ENCODE measurements around the gene QRICH1. TPM values are rescaled to one million over a fixed set of nuclear protein-coding genes. Genes with fewer than 3 reads are reported as not detected.

The QRICH1 gene
- total RNA-seq, 1 experiment from 2014 or later = 94.5 TPM

GRCh38 chr3:49100046-49100615 is 6.3 kb upstream of the QRICH1 start:
- H3K27ac ChIP-seq = no peak overlapping the region
- H3K4me3 ChIP-seq = no peak overlapping the region
- no peak for DNase-seq
- H3K36me3 ChIP-seq = peaks cover 30% of the 10 kb centered on the region
- no peaks in the 10 kb centered on the region for H3K4me1 ChIP-seq
- no peaks in the 10 kb centered on the region for H3K9me3 ChIP-seq (replicated peaks)
- H3K27me3 ChIP-seq = no peaks in the 10 kb centered on the region

- Histone ChIP-seq H3K4me3 (no peak overlapping the region), H3K4me1 (no peaks in the 10 kb centered on the region), H3K27me3 (no peaks in the 10 kb centered on the region), H3K27ac (no peak overlapping the region), H3K36me3 (peaks cover 30% of the 10 kb centered on the region), H3K9me3 (replicated peaks) (no peaks in the 10 kb centered on the region)
- no peak for DNase-seq
Measured at GRCh38 chr3:49098910-49099630, 5.2 kb upstream of the QRICH1 start.

DNA sequence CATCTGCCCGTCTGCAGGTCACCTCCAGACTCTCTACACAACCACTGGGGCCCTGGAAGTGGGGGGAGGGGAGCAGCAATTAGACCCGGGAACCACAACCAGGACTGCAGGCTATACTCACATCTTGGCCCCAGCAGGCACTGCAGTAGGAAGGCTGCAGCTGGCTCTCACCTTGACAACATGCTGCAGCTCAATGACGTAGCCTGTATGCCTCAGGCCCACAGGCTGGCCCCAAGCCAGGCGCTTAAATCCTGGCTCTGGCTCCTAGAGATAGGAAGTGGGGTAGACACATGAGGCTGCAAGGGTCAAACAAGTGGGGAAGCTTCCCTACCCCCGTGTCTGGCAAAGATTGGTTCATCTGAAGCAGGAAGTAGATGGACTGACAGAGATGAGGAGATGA is 4.6 kb upstream of the QRICH1 start:
- H3K36me3 ChIP-seq = peaks cover 30% of the 10 kb centered on the region
- H3K27ac ChIP-seq = no peak overlapping the region
- no peaks in the 10 kb centered on the region for H3K9me3 ChIP-seq (replicated peaks)
- DNase-seq = peak; percentile 13 to 24
- no peaks in the 10 kb centered on the region for H3K27me3 ChIP-seq
- no peak overlapping the region for H3K4me3 ChIP-seq
- H3K4me1 ChIP-seq = no peaks in the 10 kb centered on the region

DNA sequence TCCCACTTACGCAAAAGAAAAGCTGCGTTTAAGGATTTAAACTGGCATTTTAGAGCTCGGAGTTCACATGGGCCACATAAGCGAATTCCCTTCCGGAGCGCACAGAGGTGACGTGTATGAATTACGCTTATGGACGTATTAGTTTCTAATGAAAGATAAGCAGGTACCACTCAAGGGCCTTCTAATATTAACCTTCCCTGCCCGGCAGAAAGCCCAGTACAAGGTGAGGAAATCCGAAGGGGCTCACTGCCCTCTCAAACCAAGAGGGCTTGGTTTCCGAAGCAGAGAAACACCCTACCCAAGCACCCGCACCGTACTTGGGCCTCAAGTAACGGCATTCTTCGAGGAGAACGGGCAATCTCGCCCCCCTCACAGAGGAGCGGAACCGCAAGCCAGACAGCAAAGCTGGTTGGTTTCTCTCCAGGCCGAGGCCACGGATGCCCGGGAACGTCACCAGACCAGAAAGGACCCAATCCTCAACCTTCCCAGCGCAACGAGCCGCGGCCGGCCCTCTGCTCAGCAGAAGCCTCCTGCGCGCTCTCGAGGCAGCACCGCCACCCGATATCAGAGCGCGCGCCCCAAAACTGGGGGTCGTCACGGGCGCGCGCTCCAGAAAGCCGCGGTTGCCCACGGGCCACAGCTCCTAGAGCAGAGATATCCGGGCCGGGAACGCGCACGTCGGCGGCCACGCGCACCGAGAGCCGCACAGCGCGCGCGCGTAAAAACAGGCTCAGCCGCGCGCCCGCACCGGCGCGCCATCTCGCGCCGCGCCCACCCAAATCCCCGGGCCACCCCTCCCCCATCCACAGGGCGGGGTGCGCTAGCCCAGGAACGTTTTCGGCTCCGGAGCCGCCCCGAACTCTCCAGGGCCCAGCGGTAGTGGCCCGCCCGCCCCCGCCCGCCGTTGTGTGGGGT is 676 bp downstream of the QRICH1 start:
- Histone ChIP-seq H3K36me3 (peaks cover 5% of the 10 kb centered on the region), H3K27me3 (no peaks in the 10 kb centered on the region)
- peak; percentile 81 to 82 for DNase-seq

DNA sequence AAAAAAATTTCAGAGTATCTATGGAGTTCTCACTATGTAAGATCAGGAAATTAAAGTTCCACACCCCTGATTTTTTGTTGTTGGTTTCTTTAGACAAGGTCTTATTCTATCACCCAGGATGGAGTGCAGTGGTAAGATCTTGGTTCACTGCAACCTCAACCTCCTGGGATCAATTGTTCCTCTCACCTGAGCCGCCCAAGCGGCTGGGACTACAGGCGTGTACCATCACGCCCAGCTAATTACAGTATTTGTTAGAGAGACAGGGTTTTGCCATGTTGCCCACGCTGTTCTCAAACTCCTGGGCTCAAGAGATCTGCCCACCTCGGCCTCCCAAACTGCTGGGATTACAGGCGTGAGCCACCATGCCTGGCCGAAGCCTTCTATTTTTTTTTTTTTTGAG is 12.4 kb downstream of the QRICH1 start:
- Histone ChIP-seq H3K36me3 (peaks cover 19% of the 10 kb centered on the region), H3K27ac (no peak overlapping the region), H3K27me3 (no peaks in the 10 kb centered on the region), H3K9me3 (replicated peaks) (no peaks in the 10 kb centered on the region), H3K4me1 (no peaks in the 10 kb centered on the region), H3K4me3 (no peak overlapping the region)
- DNase-seq = no peak

More for the DNA sequence above, 676 bp downstream of the QRICH1 start:
- Histone ChIP-seq H3K9me3 (replicated peaks) (no peaks in the 10 kb centered on the region), H3K4me3 (peak overlapping the region; percentile 82), H3K4me1 (no peaks in the 10 kb centered on the region; the same call in 1 of the 2 replicates), H3K27ac (peak overlapping the region; percentile 90)

DNA sequence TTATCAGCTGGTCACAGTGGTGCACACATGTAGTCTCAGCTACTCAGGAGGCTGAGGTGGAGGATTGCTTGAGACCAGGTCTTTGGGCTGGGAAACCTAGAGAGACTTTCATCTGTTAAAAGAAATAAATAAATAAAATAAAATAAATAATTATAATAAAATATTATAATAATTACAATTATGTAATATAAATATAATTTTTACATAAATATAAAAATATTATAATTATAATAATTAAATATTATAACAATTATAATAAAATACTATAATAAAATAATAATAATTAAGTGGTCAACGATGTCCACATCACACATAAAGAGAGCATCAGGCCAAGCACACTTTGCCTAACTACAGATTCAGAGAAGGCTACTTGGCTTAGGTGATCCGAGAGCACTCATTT is 14.6 kb downstream of the QRICH1 start:
- Histone ChIP-seq H3K4me1 (no peaks in the 10 kb centered on the region), H3K36me3 (peaks cover 32% of the 10 kb centered on the region), H3K9me3 (replicated peaks) (no peaks in the 10 kb centered on the region)

DNA sequence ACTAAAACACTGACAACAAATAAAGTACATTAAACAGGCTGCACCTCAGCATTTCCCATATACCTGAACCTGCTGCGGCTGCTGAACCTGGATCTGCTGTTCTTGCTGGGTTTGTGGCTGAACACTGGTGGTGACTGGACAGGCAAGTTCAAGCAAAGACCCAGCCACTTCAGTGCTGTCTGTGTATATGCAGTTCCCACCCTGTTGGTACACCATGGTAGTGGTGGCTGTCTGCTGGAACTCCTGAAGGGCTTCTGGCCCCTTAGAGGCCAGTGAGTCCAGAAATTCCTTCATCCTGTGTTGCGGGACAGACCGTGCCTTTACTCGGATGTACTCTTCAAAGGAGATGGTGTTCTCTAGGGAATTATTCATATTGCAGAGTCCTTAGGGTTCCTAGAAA is 17.2 kb downstream of the QRICH1 start:
- Histone ChIP-seq H3K9me3 (replicated peaks) (no peaks in the 10 kb centered on the region), H3K4me3 (no peak overlapping the region), H3K27me3 (no peaks in the 10 kb centered on the region), H3K36me3 (peaks cover 47% of the 10 kb centered on the region), H3K27ac (no peak overlapping the region), H3K4me1 (no peaks in the 10 kb centered on the region)
- DNase-seq = no peak

More for the DNA sequence above, 14.6 kb downstream of the QRICH1 start:
- H3K4me3 ChIP-seq = no peak overlapping the region
- no peak overlapping the region for H3K27ac ChIP-seq
- DNase-seq = no peak
- no peaks in the 10 kb centered on the region for H3K27me3 ChIP-seq

DNA sequence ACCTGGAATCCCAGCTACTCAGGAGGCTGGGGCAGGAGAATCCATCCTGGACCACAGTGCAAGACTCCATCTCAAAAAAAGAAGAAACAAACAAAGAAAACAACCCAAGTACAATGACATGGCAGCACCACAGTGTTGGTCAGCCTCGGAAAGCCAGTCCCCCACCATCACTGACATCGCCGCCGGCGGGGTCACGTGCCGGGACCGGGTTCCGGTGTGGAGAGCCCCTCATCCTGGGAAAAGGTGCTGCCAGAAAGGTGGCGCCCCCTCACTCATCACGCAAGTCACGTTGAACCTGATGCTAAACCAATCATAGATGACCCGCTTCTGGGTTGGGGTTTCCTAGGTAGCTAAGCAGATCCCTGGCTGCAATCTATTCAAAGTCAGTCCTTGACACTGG is 17.8 kb downstream of the QRICH1 start:
- Histone ChIP-seq H3K27me3 (no peaks in the 10 kb centered on the region), H3K4me1 (no peaks in the 10 kb centered on the region), H3K36me3 (peaks cover 49% of the 10 kb centered on the region), H3K4me3 (no peak overlapping the region), H3K27ac (no peak overlapping the region), H3K9me3 (replicated peaks) (no peaks in the 10 kb centered on the region)
- DNase-seq = no peak

GRCh38 chr3:49058011-49058410 is 35.9 kb downstream of the QRICH1 start:
- Histone ChIP-seq H3K9me3 (replicated peaks) (no peaks in the 10 kb centered on the region), H3K4me1 (no peaks in the 10 kb centered on the region), H3K27ac (no peak overlapping the region), H3K36me3 (peaks cover 59% of the 10 kb centered on the region), H3K4me3 (no peak overlapping the region), H3K27me3 (no peaks in the 10 kb centered on the region)
- no peak for DNase-seq

DNA sequence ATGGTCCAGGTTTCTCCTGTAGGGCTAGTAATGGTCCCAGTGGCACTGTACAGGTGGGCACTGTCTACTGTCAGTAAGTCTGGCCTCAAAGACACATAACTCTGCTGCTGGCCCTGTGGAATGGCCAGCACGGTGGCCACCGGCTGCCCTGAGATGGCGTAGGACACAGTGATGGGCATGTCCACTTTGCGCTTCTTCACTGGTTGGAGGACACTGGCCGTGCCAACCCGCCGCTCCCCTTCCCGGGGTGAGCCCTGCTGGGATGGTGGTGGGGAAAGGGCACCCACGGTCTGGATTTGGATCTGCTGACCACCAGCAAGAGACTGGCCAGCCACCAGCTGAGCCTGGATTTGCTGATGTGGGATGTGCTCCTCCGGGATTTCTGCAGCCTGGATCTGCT is 36.6 kb downstream of the QRICH1 start:
- no peak overlapping the region for H3K4me3 ChIP-seq
- H3K27ac ChIP-seq = no peak overlapping the region
- H3K36me3 ChIP-seq = peaks cover 59% of the 10 kb centered on the region
- no peaks in the 10 kb centered on the region for H3K27me3 ChIP-seq
- no peak for DNase-seq
- H3K9me3 ChIP-seq (replicated peaks) = no peaks in the 10 kb centered on the region
- no peaks in the 10 kb centered on the region for H3K4me1 ChIP-seq

- H3K27me3 ChIP-seq = no peaks in the 10 kb centered on the region
- H3K9me3 ChIP-seq (replicated peaks) = no peaks in the 10 kb centered on the region
- H3K36me3 ChIP-seq = peaks cover 51% of the 10 kb centered on the region
- H3K4me3 ChIP-seq = no peak overlapping the region
- no peak overlapping the region for H3K27ac ChIP-seq
- H3K4me1 ChIP-seq = no peaks in the 10 kb centered on the region
- no peak for DNase-seq
Measured at GRCh38 chr3:49054344-49054862, 39.5 kb downstream of the QRICH1 start.

DNA sequence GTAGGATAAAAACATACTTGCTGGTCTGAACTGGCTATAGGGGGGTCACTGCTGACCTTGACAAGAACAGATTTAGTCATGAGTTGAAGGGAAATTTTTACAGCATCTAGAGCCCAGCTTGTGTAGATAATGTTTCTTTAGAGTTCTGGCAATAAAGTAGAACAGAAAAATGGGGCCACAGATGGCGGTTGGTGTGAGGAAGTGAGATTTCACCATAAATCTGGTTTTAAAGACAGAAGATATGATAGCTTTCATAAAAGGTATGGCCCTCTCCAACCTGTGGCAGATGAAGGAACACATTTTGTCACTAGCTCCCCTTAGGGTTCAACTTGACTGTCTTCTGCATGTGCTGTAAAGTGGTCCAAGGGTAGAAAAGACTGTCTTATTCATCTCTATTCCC is 40.3 kb downstream of the QRICH1 start:
- DNase-seq = no peak
- no peaks in the 10 kb centered on the region for H3K27me3 ChIP-seq
- H3K9me3 ChIP-seq (replicated peaks) = no peaks in the 10 kb centered on the region
- peaks cover 51% of the 10 kb centered on the region for H3K36me3 ChIP-seq
- H3K4me1 ChIP-seq = no peaks in the 10 kb centered on the region
- no peak overlapping the region for H3K4me3 ChIP-seq
- H3K27ac ChIP-seq = no peak overlapping the region

GRCh38 chr3:49035281-49035680 is 58.6 kb downstream of the QRICH1 start:
- no peak overlapping the region for H3K27ac ChIP-seq
- no peaks in the 10 kb centered on the region for H3K27me3 ChIP-seq
- no peak for DNase-seq
- no peaks in the 10 kb centered on the region for H3K9me3 ChIP-seq (replicated peaks)
- H3K36me3 ChIP-seq = peaks cover 45% of the 10 kb centered on the region
- H3K4me3 ChIP-seq = no peak overlapping the region
- no peaks in the 10 kb centered on the region for H3K4me1 ChIP-seq

DNA sequence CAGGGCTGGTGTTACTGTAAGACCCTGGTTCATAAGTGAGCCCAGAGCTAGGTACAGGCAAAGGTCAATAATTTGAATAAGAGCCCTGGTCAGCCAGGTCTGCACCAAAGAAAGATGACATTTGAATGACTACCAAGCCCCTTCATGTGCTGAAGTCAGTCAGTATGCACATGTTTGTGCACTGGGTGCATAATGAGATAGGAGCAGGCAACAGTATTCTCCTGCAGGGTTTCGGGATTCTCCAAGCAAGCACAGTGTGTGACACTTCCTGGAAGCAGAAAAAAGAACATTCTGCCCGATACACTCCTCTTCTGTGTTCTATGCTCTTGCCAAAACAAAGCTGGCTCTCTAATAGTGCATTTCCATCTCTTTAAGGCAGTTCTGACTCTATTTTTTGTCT is 59.2 kb downstream of the QRICH1 start:
- H3K9me3 ChIP-seq (replicated peaks) = no peaks in the 10 kb centered on the region
- DNase-seq = no peak
- H3K27ac ChIP-seq = no peak overlapping the region
- H3K4me3 ChIP-seq = no peak overlapping the region
- peaks cover 41% of the 10 kb centered on the region for H3K36me3 ChIP-seq
- H3K4me1 ChIP-seq = no peaks in the 10 kb centered on the region
- H3K27me3 ChIP-seq = no peaks in the 10 kb centered on the region
